ENCODE results near the gene IGF1. TPM values are rescaled to one million over a fixed set of nuclear protein-coding genes. Genes with fewer than 3 reads are reported as not detected.

Gene IGF1
- total RNA-seq, 2 donors from 2014 or later: not detected

DNA sequence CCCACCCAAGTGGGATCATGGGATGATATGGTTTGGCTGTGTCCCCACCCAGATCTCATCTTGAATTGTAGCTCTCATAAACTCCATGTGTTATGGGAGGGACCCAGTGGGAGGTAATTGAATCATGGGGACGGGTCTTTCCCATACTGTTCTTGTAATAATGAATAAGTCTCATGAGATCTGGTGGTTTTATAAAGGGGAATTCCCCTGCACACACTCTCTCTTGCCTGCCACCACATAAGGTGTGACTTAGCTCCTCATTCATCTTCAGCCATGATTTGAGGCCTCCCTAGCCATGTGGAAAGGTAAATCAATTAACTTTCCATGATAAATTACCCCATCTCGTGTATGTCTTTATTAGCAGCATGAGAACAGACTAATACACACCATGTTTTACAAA, 109.2 kb downstream of the IGF1 start:
- no peaks in the 10 kb centered on the region for H3K36me3 Mint-ChIP-seq (ENCODE audit: low read depth)
- no peak overlapping the region for H3K27ac Mint-ChIP-seq
- no peaks in the 10 kb centered on the region for H3K9me3 ChIP-seq (ENCODE audit: control insufficient read depth, low read length)
- no peak overlapping the region for H3K27ac ChIP-seq (ENCODE audit: low read depth, low read length)
- H3K27me3 ChIP-seq (ENCODE audit: control insufficient read depth, insufficient read depth, low read length, poor library complexity, severe bottlenecking): no peaks in the 10 kb centered on the region
- H3K27me3 Mint-ChIP-seq (ENCODE audit: insufficient read depth): peaks cover 2% of the 10 kb centered on the region
- no peaks in the 10 kb centered on the region for H3K4me1 ChIP-seq (ENCODE audit: control insufficient read depth, insufficient read depth, low read length)
- no peak overlapping the region for H3K9ac ChIP-seq (ENCODE audit: extremely low read depth, low read length, poor library complexity, severe bottlenecking)
- no peaks in the 10 kb centered on the region for H3K4me1 Mint-ChIP-seq
- H3K36me3 ChIP-seq (ENCODE audit: control insufficient read depth, insufficient read depth, low read length): no peaks in the 10 kb centered on the region
- peaks cover 18% of the 10 kb centered on the region for H3K9me3 Mint-ChIP-seq
- DNase-seq: no peak
- no peak overlapping the region for H3K4me3 ChIP-seq (ENCODE audit: low read length)
- TF ChIP-seq, protein P1, sequence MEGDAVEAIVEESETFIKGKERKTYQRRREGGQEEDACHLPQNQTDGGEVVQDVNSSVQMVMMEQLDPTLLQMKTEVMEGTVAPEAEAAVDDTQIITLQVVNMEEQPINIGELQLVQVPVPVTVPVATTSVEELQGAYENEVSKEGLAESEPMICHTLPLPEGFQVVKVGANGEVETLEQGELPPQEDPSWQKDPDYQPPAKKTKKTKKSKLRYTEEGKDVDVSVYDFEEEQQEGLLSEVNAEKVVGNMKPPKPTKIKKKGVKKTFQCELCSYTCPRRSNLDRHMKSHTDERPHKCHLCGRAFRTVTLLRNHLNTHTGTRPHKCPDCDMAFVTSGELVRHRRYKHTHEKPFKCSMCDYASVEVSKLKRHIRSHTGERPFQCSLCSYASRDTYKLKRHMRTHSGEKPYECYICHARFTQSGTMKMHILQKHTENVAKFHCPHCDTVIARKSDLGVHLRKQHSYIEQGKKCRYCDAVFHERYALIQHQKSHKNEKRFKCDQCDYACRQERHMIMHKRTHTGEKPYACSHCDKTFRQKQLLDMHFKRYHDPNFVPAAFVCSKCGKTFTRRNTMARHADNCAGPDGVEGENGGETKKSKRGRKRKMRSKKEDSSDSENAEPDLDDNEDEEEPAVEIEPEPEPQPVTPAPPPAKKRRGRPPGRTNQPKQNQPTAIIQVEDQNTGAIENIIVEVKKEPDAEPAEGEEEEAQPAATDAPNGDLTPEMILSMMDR (conservative IDR thresholded peaks at IDR 0.05): no peak
- no peak overlapping the region for H3K4me3 Mint-ChIP-seq
- WGBS, 2 experiments (ENCODE audit: insufficient coverage in 1 of 2, insufficient read length in 1 of 2): 85 to 100% methylated on average over 1 to 2 of the region's 2 CpGs

DNA sequence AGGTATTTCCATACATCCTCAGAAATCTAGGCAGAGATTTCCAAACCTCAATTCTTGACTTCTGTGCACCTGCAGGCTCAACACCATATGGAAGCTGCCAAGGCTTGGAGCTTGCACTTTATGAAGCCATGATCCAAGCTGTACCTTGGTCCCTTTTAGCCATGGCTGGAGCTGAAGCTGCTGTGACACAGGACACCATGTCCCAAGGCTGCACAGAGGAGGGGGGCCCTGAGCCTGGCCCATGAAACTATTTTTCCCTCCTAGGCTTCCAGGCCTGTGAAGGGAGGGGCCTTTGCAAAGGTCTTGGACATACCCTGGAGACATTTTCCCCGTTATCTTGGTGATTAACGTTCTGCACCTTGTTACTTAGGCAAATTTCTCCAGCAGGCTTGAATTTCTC, 110.5 kb downstream of the IGF1 start:
- no peak for DNase-seq
- no peaks in the 10 kb centered on the region for H3K36me3 Mint-ChIP-seq (ENCODE audit: low read depth)
- no peaks in the 10 kb centered on the region for H3K36me3 ChIP-seq (ENCODE audit: control insufficient read depth, insufficient read depth, low read length)
- peaks cover 2% of the 10 kb centered on the region for H3K27me3 Mint-ChIP-seq (ENCODE audit: insufficient read depth)
- no peaks in the 10 kb centered on the region for H3K9me3 ChIP-seq (ENCODE audit: control insufficient read depth, low read length)
- H3K27ac Mint-ChIP-seq: no peak overlapping the region
- no peak overlapping the region for H3K4me3 ChIP-seq (ENCODE audit: low read length)
- no peak overlapping the region for H3K9ac ChIP-seq (ENCODE audit: extremely low read depth, low read length, poor library complexity, severe bottlenecking)
- H3K9me3 Mint-ChIP-seq: peaks cover 18% of the 10 kb centered on the region
- WGBS, 2 experiments (ENCODE audit: insufficient coverage in 1 of 2, insufficient read length in 1 of 2): 66 to 85% methylated on average over 2 of the region's 2 CpGs
- TF ChIP-seq, protein P1 (conservative IDR thresholded peaks at IDR 0.05): no peak
- no peak overlapping the region for H3K27ac ChIP-seq (ENCODE audit: low read depth, low read length)
- H3K4me3 Mint-ChIP-seq: no peak overlapping the region
- H3K27me3 ChIP-seq (ENCODE audit: control insufficient read depth, insufficient read depth, low read length, poor library complexity, severe bottlenecking): no peaks in the 10 kb centered on the region
- H3K4me1 Mint-ChIP-seq: no peaks in the 10 kb centered on the region
- H3K4me1 ChIP-seq (ENCODE audit: control insufficient read depth, insufficient read depth, low read length): no peaks in the 10 kb centered on the region

DNA sequence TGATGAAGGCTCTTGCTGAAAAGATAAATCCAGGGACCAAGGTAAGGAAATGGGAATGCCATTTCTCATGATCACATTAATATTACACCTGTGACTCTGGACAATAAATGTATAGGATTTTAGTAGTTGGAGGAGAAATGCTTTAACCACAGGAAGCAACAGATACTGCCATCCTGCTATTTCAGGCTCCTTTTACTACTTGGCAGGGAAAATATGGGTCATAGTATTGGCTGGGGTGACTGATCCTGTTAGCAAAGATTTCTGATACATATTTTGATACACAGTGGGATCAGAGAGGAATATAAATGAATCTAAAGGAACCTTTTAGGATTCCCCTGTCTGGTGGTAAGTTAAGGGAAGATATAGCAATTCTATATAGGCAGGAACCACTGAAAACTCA, 115.0 kb downstream of the IGF1 start:
- Histone ChIP-seq H3K36me3 (ENCODE audit: control insufficient read depth, insufficient read depth, low read length) (no peaks in the 10 kb centered on the region), H3K4me3 (ENCODE audit: low read length) (no peak overlapping the region), H3K27ac (ENCODE audit: low read depth, low read length) (no peak overlapping the region), H3K4me1 (ENCODE audit: control insufficient read depth, insufficient read depth, low read length) (no peaks in the 10 kb centered on the region), H3K9me3 (ENCODE audit: control insufficient read depth, low read length) (no peaks in the 10 kb centered on the region), H3K9ac (ENCODE audit: extremely low read depth, low read length, poor library complexity, severe bottlenecking) (no peak overlapping the region), H3K27me3 (ENCODE audit: control insufficient read depth, insufficient read depth, low read length, poor library complexity, severe bottlenecking) (no peaks in the 10 kb centered on the region)
- peaks cover 18% of the 10 kb centered on the region for H3K9me3 Mint-ChIP-seq
- H3K4me1 Mint-ChIP-seq: no peaks in the 10 kb centered on the region
- H3K27ac Mint-ChIP-seq: no peak overlapping the region
- no peaks in the 10 kb centered on the region for H3K36me3 Mint-ChIP-seq (ENCODE audit: low read depth)
- no peak overlapping the region for H3K4me3 Mint-ChIP-seq
- no peak for DNase-seq
- H3K27me3 Mint-ChIP-seq (ENCODE audit: insufficient read depth): peaks cover 4% of the 10 kb centered on the region
- TF ChIP-seq, protein P1 (conservative IDR thresholded peaks at IDR 0.05): no peak

Measured in endodermal cell (in vitro differentiated cells).